Glutamatergic neuron (in vitro differentiated cells): Measurements from ENCODE around the gene PIP4K2A. TPM values are rescaled to one million over a fixed set of nuclear protein-coding genes. Genes with fewer than 3 reads are reported as not detected.
"Not testable (repeated sequence)": the region's sequence is repeated elsewhere in the genome, so short reads cannot be mapped to it uniquely, and the experiment has no call there.

Experiments used
- DNase-seq: peaks from one replicate; pipeline ENCODE4 v3.0.0; 2022
- H3K27ac Mint-ChIP-seq: one replicate; pipeline ENCODE4 v1.8.0; 2020; ENCODE audit warnings: mild to moderate bottlenecking, mixed read lengths, inconsistent platforms; ENCODE audit not compliant: unreplicated experiment
- H3K27me3 Mint-ChIP-seq: one replicate; pipeline ENCODE4 v1.8.0; 2020; ENCODE audit warnings: mild to moderate bottlenecking, moderate library complexity, mixed read lengths, inconsistent platforms; ENCODE audit not compliant: unreplicated experiment
- H3K36me3 Mint-ChIP-seq: one replicate; pipeline ENCODE4 v1.8.0; 2020; ENCODE audit warnings: mild to moderate bottlenecking, mixed read lengths, inconsistent platforms; ENCODE audit not compliant: unreplicated experiment
- H3K4me1 Mint-ChIP-seq: one replicate; pipeline ENCODE4 v1.8.0; 2020; ENCODE audit warnings: mild to moderate bottlenecking, low read depth, mixed read lengths, inconsistent platforms; ENCODE audit not compliant: unreplicated experiment
- H3K4me3 Mint-ChIP-seq: one replicate; pipeline ENCODE4 v1.8.0; 2020; ENCODE audit warnings: mild to moderate bottlenecking, mixed read lengths, inconsistent platforms; ENCODE audit not compliant: unreplicated experiment
- H3K9me3 Mint-ChIP-seq: one replicate; pipeline ENCODE4 v1.8.0; 2020; ENCODE audit warnings: mild to moderate bottlenecking, moderate library complexity, mixed read lengths, inconsistent platforms; ENCODE audit not compliant: unreplicated experiment
- CTCF ChIP-seq: fragments of 200-600 bp; sonication (generic); IDR thresholded peaks from one replicate; pipeline ENCODE4 v1.5.0; 2021; ENCODE audit not compliant: partially characterized antibody, unreplicated experiment
- total RNA-seq: library from RNA; stranded (reverse); fragmentation: NEBNext Ultra II Directional; extraction: Animal tissue kit (Norgen Biotek cat#: 25700); gene quantifications from one replicate; pipeline ENCODE4 v1.2.1, GENCODE V29; 2021; ENCODE audit not compliant: unreplicated experiment

The PIP4K2A gene
- total RNA-seq, 1 donor from 2014 or later, result 20.7 TPM

- H3K9me3 Mint-ChIP-seq, result peaks cover 3% of the 10 kb centered on the region
Observed at GRCh38 chr10:22527520-22527919, 186.9 kb downstream of the PIP4K2A start.

GRCh38 chr10:22524333-22524732, 190.0 kb downstream of the PIP4K2A start:
- not testable (repeated sequence) for H3K27ac Mint-ChIP-seq, H3K4me3 Mint-ChIP-seq, H3K9me3 Mint-ChIP-seq, DNase-seq, H3K4me1 Mint-ChIP-seq, H3K27me3 Mint-ChIP-seq
- peaks cover 10% of the 10 kb centered on the region for H3K36me3 Mint-ChIP-seq

More at GRCh38 chr10:22527520-22527919, 186.9 kb downstream of the PIP4K2A start:
- TF ChIP-seq CTCF, result no peak
- Mint-ChIP-seq H3K4me3 (no peak overlapping the region), H3K27ac (no peak overlapping the region), H3K4me1 (no peaks in the 10 kb centered on the region), H3K27me3 (peaks cover 4% of the 10 kb centered on the region), H3K36me3 (peaks cover 4% of the 10 kb centered on the region)
- DNase-seq, result no peak

- H3K4me1 Mint-ChIP-seq, H3K9me3 Mint-ChIP-seq, DNase-seq, H3K27ac Mint-ChIP-seq, H3K4me3 Mint-ChIP-seq, H3K27me3 Mint-ChIP-seq: not testable (repeated sequence)
- peaks cover 10% of the 10 kb centered on the region for H3K36me3 Mint-ChIP-seq
Observed at GRCh38 chr10:22520645-22521044, 193.7 kb downstream of the PIP4K2A start.

- DNase-seq, result no peak
- no peak overlapping the region for H3K4me3 Mint-ChIP-seq
- no peak for TF ChIP-seq CTCF
- no peak overlapping the region for H3K27ac Mint-ChIP-seq
- peaks cover 10% of the 10 kb centered on the region for H3K36me3 Mint-ChIP-seq
- H3K9me3 Mint-ChIP-seq, result peaks cover 1% of the 10 kb centered on the region
- no peaks in the 10 kb centered on the region for H3K4me1 Mint-ChIP-seq
- peaks cover 4% of the 10 kb centered on the region for H3K27me3 Mint-ChIP-seq
Observed at GRCh38 chr10:22518167-22518724, 196.1 kb downstream of the PIP4K2A start.

GRCh38 chr10:22515009-22515408, 199.4 kb downstream of the PIP4K2A start:
- Mint-ChIP-seq H3K9me3 (peaks cover 1% of the 10 kb centered on the region), H3K4me1 (no peaks in the 10 kb centered on the region), H3K27me3 (peaks cover 2% of the 10 kb centered on the region), H3K36me3 (peaks cover 4% of the 10 kb centered on the region), H3K27ac (no peak overlapping the region), H3K4me3 (no peak overlapping the region)
- DNase-seq, result no peak
- no peak for TF ChIP-seq CTCF

- H3K27ac Mint-ChIP-seq, H3K4me3 Mint-ChIP-seq, H3K9me3 Mint-ChIP-seq, H3K36me3 Mint-ChIP-seq, H3K27me3 Mint-ChIP-seq, H3K4me1 Mint-ChIP-seq, DNase-seq: not testable (repeated sequence)
Observed at GRCh38 chr10:22514414-22514758, 200.0 kb downstream of the PIP4K2A start.

- H3K4me1 Mint-ChIP-seq, H3K27ac Mint-ChIP-seq, H3K27me3 Mint-ChIP-seq, H3K4me3 Mint-ChIP-seq, H3K9me3 Mint-ChIP-seq, H3K36me3 Mint-ChIP-seq: not testable (repeated sequence)
- peak; percentile 50 for DNase-seq
Observed at GRCh38 chr10:22513483-22514413, 200.6 kb downstream of the PIP4K2A start.

- H3K4me3 Mint-ChIP-seq, H3K9me3 Mint-ChIP-seq, H3K27me3 Mint-ChIP-seq, H3K27ac Mint-ChIP-seq, H3K4me1 Mint-ChIP-seq, DNase-seq, H3K36me3 Mint-ChIP-seq: not testable (repeated sequence)
Observed at GRCh38 chr10:22512015-22512414, 202.4 kb downstream of the PIP4K2A start.

GRCh38 chr10:22508214-22508613, 206.2 kb downstream of the PIP4K2A start:
- H3K4me3 Mint-ChIP-seq, H3K4me1 Mint-ChIP-seq, H3K9me3 Mint-ChIP-seq, H3K27ac Mint-ChIP-seq, H3K27me3 Mint-ChIP-seq, H3K36me3 Mint-ChIP-seq, DNase-seq: not testable (repeated sequence)
